GM12878 (cell line): ENCODE results near the gene PRMT5. TPM values are rescaled to one million over a fixed set of nuclear protein-coding genes. Genes with fewer than 3 reads are reported as not detected.

Source experiments
- DPF2 ChIP-seq: fragments of 450-650 bp; IDR thresholded peaks from 2 replicates; pipeline ENCODE4 v1.6.1; 2017; ENCODE audit warnings: mild to moderate bottlenecking
- EP300 ChIP-seq, 2 experiments: fragments of 150-350 bp in 1 of 2; IDR thresholded peaks; 2 replicates each; pipeline ENCODE4 v1.6.1; 2011 to 2012; ENCODE audit warnings: low read depth in 2 of 2, low read length in 2 of 2, borderline replicate concordance in 1 of 2, improper control_type of control experiment in 1 of 2, inconsistent platforms in 1 of 2; ENCODE audit not compliant: control insufficient read depth in 1 of 2
- ESRRA ChIP-seq: IDR thresholded peaks from 2 replicates; pipeline ENCODE4 v1.6.1; 2012; ENCODE audit warnings: mild to moderate bottlenecking, low read length, improper control_type of control experiment
- FOXM1 ChIP-seq: IDR thresholded peaks from 2 replicates; pipeline ENCODE4 v1.6.1; 2012; ENCODE audit warnings: low read depth, mild to moderate bottlenecking, inconsistent platforms, low read length, moderate library complexity
- GABPA ChIP-seq: IDR thresholded peaks from 2 replicates; pipeline ENCODE4 v1.6.1; 2014; ENCODE audit warnings: antibody characterized with exemption, low read depth, mild to moderate bottlenecking, inconsistent platforms
- HDAC6 ChIP-seq: fragments of 200-600 bp; sonication (generic); IDR thresholded peaks from one replicate; pipeline ENCODE4 v1.8.0; 2017; ENCODE audit warnings: antibody characterized with exemption; ENCODE audit not compliant: unreplicated experiment
- KAT2A ChIP-seq: conservative IDR thresholded peaks from 2 replicates; pipeline ENCODE4 v1.6.1; 2011; ENCODE audit warnings: low read depth, low read length; ENCODE audit not compliant: control insufficient read depth
- MEF2A ChIP-seq: IDR thresholded peaks from 2 replicates; pipeline ENCODE4 v1.6.1; 2011; ENCODE audit warnings: low read depth, mild to moderate bottlenecking, low read length, moderate library complexity; ENCODE audit not compliant: insufficient read depth
- NBN ChIP-seq: fragments of 450-650 bp; IDR thresholded peaks from 2 replicates; pipeline ENCODE4 v1.6.1; 2016
- RBBP5 ChIP-seq: fragments of 200-600 bp; sonication (generic); conservative IDR thresholded peaks from 2 replicates; pipeline ENCODE4 v1.6.1; 2016
- RCOR1 ChIP-seq: conservative IDR thresholded peaks from 2 replicates; pipeline ENCODE4 v1.6.1; 2012; ENCODE audit warnings: low read depth, low read length, improper control_type of control experiment
- SMARCA5 ChIP-seq: fragments of 450-650 bp; IDR thresholded peaks from 2 replicates; pipeline ENCODE4 v1.6.1; 2017; ENCODE audit warnings: mild to moderate bottlenecking
- TARDBP ChIP-seq: IDR thresholded peaks from 2 replicates; pipeline ENCODE4 v1.6.1; 2016; ENCODE audit warnings: borderline replicate concordance
- TBL1XR1 ChIP-seq: IDR thresholded peaks from 2 replicates; pipeline ENCODE4 v1.6.1; 2012; ENCODE audit warnings: low read depth, low read length, improper control_type of control experiment
- TCF3 ChIP-seq: IDR thresholded peaks from 2 replicates; pipeline ENCODE4 v1.6.1; 2012; ENCODE audit warnings: low read depth, mild to moderate bottlenecking, low read length, borderline replicate concordance; ENCODE audit not compliant: insufficient read depth
- YBX1 ChIP-seq: fragments of 450-650 bp; IDR thresholded peaks from 2 replicates; pipeline ENCODE4 v1.6.1; 2016; ENCODE audit warnings: antibody characterized with exemption
- ZBED1 ChIP-seq: IDR thresholded peaks from 2 replicates; pipeline ENCODE4 v1.6.1; 2016; ENCODE audit warnings: borderline replicate concordance
- ZNF217 ChIP-seq: fragments of 450-650 bp; IDR thresholded peaks from 2 replicates; pipeline ENCODE4 v1.6.1; 2017; ENCODE audit warnings: antibody characterized with exemption, mild to moderate bottlenecking
- ZNF24 ChIP-seq: fragments of 450-650 bp; IDR thresholded peaks from 2 replicates; pipeline ENCODE4 v1.6.1; 2017; ENCODE audit warnings: antibody characterized with exemption, mild to moderate bottlenecking
- ZNF622 ChIP-seq: fragments of 450-650 bp; IDR thresholded peaks from 2 replicates; pipeline ENCODE4 v1.6.1; 2017; ENCODE audit warnings: mild to moderate bottlenecking, inconsistent platforms
- ZZZ3 ChIP-seq: IDR thresholded peaks from 2 replicates; pipeline ENCODE4 v1.6.1; 2011; ENCODE audit warnings: low read depth; ENCODE audit not compliant: control insufficient read depth, insufficient read length
- polyA plus RNA-seq, 11 experiments: library from polyadenylated mRNA; depleted of rRNA in 4 of 11; unstranded in 6 of 11; stranded (reverse) in 5 of 11; fragments of >200 nt; fragmentation: Nextera tagmentation in 4 of 11; fragmentation: Illumina TruSeq in 1 of 11; extraction: Ambion mirVana in 4 of 11; extraction: Trizol in 1 of 11; gene quantifications; 1 replicate in 1 of 11; 2 replicates in 10 of 11; pipeline versions ENCODE4 v1.2.1 to v1.2.3, GENCODE V29; 2011 to 2016; ENCODE audit warnings: inconsistent platforms in 2 of 11, missing spikeins in 2 of 11, low read depth in 1 of 11
- total RNA-seq, 4 experiments: library from RNA; depleted of rRNA in 3 of 4; stranded (reverse); fragments of >200 nt in 3 of 4; fragmentation: Illumina TruSeq in 1 of 4; extraction: Trizol in 1 of 4; gene quantifications; 2 replicates each; pipeline versions ENCODE4 v1.2.1 to v1.2.3, GENCODE V29; 2013 to 2021
- TF ChIP-seq, protein P1 (sequence below): fragments of 450-650 bp; IDR thresholded peaks from 2 replicates; pipeline ENCODE4 v1.6.1; 2014; ENCODE audit warnings: mild to moderate bottlenecking
- TF ChIP-seq, protein P2 (sequence below): IDR thresholded peaks from 2 replicates; pipeline ENCODE4 v1.6.1; 2011; ENCODE audit warnings: borderline replicate concordance, low read depth, mild to moderate bottlenecking, moderate library complexity, low read length; ENCODE audit not compliant: insufficient read depth, poor library complexity, severe bottlenecking
- TF ChIP-seq, protein P3 (sequence below): fragments of 450-650 bp; IDR thresholded peaks from 2 replicates; pipeline ENCODE4 v1.6.1; 2016; ENCODE audit warnings: mild to moderate bottlenecking

The PRMT5 gene
- total and polyA plus RNA-seq, 10 of the 15 experiments (the other 5 are each of a cell fraction or from before 2014, with no cell fraction given): 54.3 to 221 (median 111) TPM

DNA sequence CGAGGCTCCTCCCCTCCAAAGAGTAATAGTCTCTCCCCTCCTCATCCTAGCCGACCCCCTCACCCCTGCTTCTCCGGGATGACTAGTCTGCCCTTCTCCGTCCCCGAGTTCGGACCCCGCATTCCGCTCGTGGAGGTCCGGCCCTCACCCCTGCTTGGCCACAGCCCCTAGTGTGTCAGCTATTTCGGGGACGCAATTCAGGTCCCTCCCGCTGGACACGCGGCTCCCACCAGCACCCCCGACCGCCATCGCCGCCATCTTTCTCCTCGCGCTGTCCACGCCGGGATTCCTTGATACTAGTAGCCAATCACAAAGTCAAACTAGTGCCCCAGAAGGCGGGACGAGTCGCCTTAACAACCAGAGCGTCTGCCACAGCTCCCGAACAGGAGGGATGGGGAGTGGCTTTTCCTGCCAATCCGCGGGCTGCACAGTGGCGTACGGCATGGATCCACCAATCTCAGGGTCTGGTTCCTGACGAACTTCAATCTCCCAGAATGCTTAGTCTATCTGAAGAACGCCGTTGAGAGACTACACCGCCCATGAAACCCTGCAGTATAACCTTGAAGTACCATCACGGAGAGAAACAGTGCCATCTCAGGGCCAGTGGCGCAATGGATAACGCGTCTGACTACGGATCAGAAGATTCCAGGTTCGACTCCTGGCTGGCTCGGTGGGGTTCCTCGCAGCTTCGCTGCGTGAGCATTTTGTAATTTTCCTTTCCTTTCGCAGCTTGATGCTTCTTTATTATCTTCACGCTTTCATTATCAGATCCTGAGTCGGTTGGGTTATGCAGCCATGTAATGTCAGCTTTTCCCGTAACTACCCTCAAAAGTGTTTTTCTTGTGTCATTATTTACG is at the start of gene PRMT5 (continued):
- TF ChIP-seq FOXM1: no peak
- peak; percentile 42; the same call in 1 of the 2 replicates for TF ChIP-seq GABPA
- TF ChIP-seq ZBED1: no peak; the same call in 1 of the 2 replicates
- no peak for TF ChIP-seq HDAC6
- TF ChIP-seq KAT2A: no peak
- TF ChIP-seq ZNF217: no peak
- TF ChIP-seq SMARCA5: peak; percentile 90
- TF ChIP-seq, protein P1, sequence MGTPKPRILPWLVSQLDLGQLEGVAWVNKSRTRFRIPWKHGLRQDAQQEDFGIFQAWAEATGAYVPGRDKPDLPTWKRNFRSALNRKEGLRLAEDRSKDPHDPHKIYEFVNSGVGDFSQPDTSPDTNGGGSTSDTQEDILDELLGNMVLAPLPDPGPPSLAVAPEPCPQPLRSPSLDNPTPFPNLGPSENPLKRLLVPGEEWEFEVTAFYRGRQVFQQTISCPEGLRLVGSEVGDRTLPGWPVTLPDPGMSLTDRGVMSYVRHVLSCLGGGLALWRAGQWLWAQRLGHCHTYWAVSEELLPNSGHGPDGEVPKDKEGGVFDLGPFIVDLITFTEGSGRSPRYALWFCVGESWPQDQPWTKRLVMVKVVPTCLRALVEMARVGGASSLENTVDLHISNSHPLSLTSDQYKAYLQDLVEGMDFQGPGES: peak; percentile 69; the same call in 1 of the 2 replicates
- TF ChIP-seq YBX1: no peak
- no peak for TF ChIP-seq DPF2
- peak; percentile 86; the same call in 1 of the 2 replicates for TF ChIP-seq RCOR1
- peak; percentile 99 for TF ChIP-seq TARDBP
- peak; percentile 88 for TF ChIP-seq NBN
- TF ChIP-seq ESRRA: no peak
- TF ChIP-seq ZNF622: no peak
- TF ChIP-seq EP300 (IDR thresholded peaks at IDR 0.05; ENCODE audit: borderline replicate concordance in 1 of 2, control insufficient read depth in 1 of 2, low read depth in 2 of 2, low read length in 2 of 2): no peak
- TF ChIP-seq, protein P2, sequence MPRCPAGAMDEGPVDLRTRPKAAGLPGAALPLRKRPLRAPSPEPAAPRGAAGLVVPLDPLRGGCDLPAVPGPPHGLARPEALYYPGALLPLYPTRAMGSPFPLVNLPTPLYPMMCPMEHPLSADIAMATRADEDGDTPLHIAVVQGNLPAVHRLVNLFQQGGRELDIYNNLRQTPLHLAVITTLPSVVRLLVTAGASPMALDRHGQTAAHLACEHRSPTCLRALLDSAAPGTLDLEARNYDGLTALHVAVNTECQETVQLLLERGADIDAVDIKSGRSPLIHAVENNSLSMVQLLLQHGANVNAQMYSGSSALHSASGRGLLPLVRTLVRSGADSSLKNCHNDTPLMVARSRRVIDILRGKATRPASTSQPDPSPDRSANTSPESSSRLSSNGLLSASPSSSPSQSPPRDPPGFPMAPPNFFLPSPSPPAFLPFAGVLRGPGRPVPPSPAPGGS: no peak
- peak; percentile 88 for TF ChIP-seq TBL1XR1
- TF ChIP-seq RBBP5: no peak
- TF ChIP-seq, protein P3, sequence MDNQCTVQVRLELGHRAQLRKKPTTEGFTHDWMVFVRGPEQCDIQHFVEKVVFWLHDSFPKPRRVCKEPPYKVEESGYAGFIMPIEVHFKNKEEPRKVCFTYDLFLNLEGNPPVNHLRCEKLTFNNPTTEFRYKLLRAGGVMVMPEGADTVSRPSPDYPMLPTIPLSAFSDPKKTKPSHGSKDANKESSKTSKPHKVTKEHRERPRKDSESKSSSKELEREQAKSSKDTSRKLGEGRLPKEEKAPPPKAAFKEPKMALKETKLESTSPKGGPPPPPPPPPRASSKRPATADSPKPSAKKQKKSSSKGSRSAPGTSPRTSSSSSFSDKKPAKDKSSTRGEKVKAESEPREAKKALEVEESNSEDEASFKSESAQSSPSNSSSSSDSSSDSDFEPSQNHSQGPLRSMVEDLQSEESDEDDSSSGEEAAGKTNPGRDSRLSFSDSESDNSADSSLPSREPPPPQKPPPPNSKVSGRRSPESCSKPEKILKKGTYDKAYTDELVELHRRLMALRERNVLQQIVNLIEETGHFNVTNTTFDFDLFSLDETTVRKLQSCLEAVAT: peak; percentile 48; the same call in 1 of the 2 replicates
- TF ChIP-seq ZNF24: peak; percentile 100
- TF ChIP-seq TCF3: no peak
- TF ChIP-seq ZZZ3: no peak
- 0 out of 2 replicates have a peak, but pooled peaks have one; percentile 58 for TF ChIP-seq MEF2A
